Ascending aorta (tissue), 2 donors: ENCODE results near the gene ACADSB. TPM values are rescaled to one million over a fixed set of nuclear protein-coding genes. Genes with fewer than 3 reads are reported as not detected.

Experiments used
- DNase-seq, 2 donors: peaks; one replicate each; pipeline ENCODE4 v3.0.0-alpha.2; 2019; ENCODE audit warnings: low spot score in 2 of 2
- H3K27ac ChIP-seq, 2 donors: fragments of 200-600 bp; sonication (generic); one replicate each; pipeline ENCODE4 v1.5.1; 2016 to 2017; ENCODE audit warnings: mild to moderate bottlenecking in 1 of 2
- H3K27me3 ChIP-seq: fragments of 200-600 bp; sonication (generic); one replicate; pipeline ENCODE4 v1.5.1; 2017
- H3K36me3 ChIP-seq, 2 donors: fragments of 200-600 bp; sonication (generic); one replicate each; pipeline ENCODE4 v1.5.1; 2016
- H3K4me1 ChIP-seq, 2 donors: fragments of 200-600 bp; sonication (generic); one replicate each; pipeline ENCODE4 v1.5.1; 2016 to 2017; ENCODE audit warnings: mild to moderate bottlenecking in 1 of 2
- H3K4me3 ChIP-seq, 2 donors: fragments of 200-600 bp; sonication (generic); one replicate each; pipeline ENCODE4 v1.5.1; 2016 to 2017; ENCODE audit warnings: mild to moderate bottlenecking in 1 of 2
- H3K9me3 ChIP-seq, 2 donors: fragments of 200-600 bp; sonication (generic); one replicate each; pipeline ENCODE4 v1.5.1; 2016
- CTCF ChIP-seq, 3 experiments: fragments of 200-600 bp in 2 of 3; fragments of 450-650 bp in 1 of 3; sonication (generic) in 2 of 3; IDR thresholded peaks; one replicate each; pipeline ENCODE4 v1.5.1; 2016 to 2019; ENCODE audit warnings: antibody characterized with exemption in 3 of 3, mild to moderate bottlenecking in 1 of 3, moderate library complexity in 1 of 3
- intact Hi-C: fragments of 100-400 bp; cut with DNase I; formaldehyde crosslinking; loops from one replicate; pipeline ENCODE4 v1.15.1; 2023
- total RNA-seq: library from RNA; depleted of rRNA; stranded (reverse); fragments of >200 nt; gene quantifications from one replicate; pipeline ENCODE4 v1.1.0, GENCODE V29; 2016

ACADSB gene
- total RNA-seq, 1 donor from 2014 or later: 1.8 TPM

- H3K4me1 ChIP-seq: no peaks in the 10 kb centered on the region
- H3K4me3 ChIP-seq: no peak overlapping the region
- TF ChIP-seq CTCF (IDR thresholded peaks at IDR 0.05): no peak
- peaks cover 9 to 10% of the 10 kb centered on the region in 2 donors for H3K36me3 ChIP-seq
- H3K9me3 ChIP-seq: no peaks in the 10 kb centered on the region
- DNase-seq: no peak
- intact Hi-C loops: no loop called here
- H3K27me3 ChIP-seq: no peaks in the 10 kb centered on the region
- no peak overlapping the region for H3K27ac ChIP-seq
These were observed 49.2 kb downstream of the ACADSB start for GRCh38 chr10:123057968-123058367.

- no peaks in the 10 kb centered on the region for H3K4me1 ChIP-seq
- no peak overlapping the region for H3K27ac ChIP-seq
- DNase-seq: no peak
- intact Hi-C loops: no loop called here
- no peak overlapping the region for H3K4me3 ChIP-seq
- no peaks in the 10 kb centered on the region for H3K9me3 ChIP-seq
- H3K27me3 ChIP-seq: no peaks in the 10 kb centered on the region
- no peaks in the 10 kb centered on the region for H3K36me3 ChIP-seq
- TF ChIP-seq CTCF (IDR thresholded peaks at IDR 0.05): no peak
These were observed 53.1 kb downstream of the ACADSB start for GRCh38 chr10:123061865-123062264.

- Histone ChIP-seq H3K4me1 (no peaks in the 10 kb centered on the region), H3K27me3 (no peaks in the 10 kb centered on the region), H3K27ac (no peak overlapping the region), H3K4me3 (no peak overlapping the region), H3K36me3 (no peaks in the 10 kb centered on the region), H3K9me3 (no peaks in the 10 kb centered on the region)
- intact Hi-C loops: no loop called here
- no peak for TF ChIP-seq CTCF (IDR thresholded peaks at IDR 0.05)
- no peak for DNase-seq
These were observed 53.9 kb downstream of the ACADSB start for GRCh38 chr10:123062726-123063125.

DNA sequence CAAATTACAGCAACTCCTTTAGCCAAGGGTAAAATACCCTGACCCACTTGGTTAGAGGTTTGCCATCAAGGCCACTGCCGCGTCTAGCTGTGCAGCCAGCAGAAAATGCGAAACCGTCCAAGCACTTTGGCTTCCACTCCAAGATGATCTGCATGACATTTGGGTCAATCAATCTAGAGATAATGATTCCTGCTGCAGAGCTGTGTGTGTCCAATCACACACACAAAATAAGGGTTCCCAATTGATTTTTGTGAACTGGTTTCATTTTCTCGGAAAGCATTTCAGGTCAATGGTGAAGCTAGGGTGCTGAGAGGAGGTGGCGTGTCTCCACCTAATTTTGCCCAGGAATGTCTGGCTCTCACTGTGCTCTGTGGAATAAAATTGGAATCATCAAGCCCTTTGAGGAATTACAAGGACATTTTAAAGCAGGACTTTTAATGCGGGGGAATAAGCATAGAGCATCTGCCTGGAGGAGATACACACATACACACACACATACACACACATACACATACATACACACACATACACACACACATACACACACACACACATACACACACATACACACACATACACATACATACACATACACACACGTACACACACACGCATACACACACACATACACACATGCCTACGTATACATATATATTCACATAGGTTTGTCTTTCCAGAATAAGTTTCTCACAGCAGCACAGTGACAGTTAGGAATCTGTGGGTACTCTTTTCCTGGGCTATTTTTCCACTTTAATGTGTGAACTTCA lies 59.5 kb downstream of the ACADSB start:
- Histone ChIP-seq H3K9me3 (no peaks in the 10 kb centered on the region), H3K27me3 (no peaks in the 10 kb centered on the region), H3K4me3 (no peak overlapping the region), H3K27ac (no peak overlapping the region), H3K4me1 (no peaks in the 10 kb centered on the region), H3K36me3 (no peaks in the 10 kb centered on the region)
- DNase-seq: no peak
- intact Hi-C loops: no loop called here
- no peak for TF ChIP-seq CTCF (IDR thresholded peaks at IDR 0.05)

- Histone ChIP-seq H3K36me3 (no peaks in the 10 kb centered on the region), H3K27me3 (no peaks in the 10 kb centered on the region), H3K4me1 (no peaks in the 10 kb centered on the region), H3K4me3 (no peak overlapping the region), H3K27ac (no peak overlapping the region), H3K9me3 (no peaks in the 10 kb centered on the region)
- no peak for TF ChIP-seq CTCF (IDR thresholded peaks at IDR 0.05)
- DNase-seq: no peak
- intact Hi-C loops: no loop called here
These were observed 60.6 kb downstream of the ACADSB start for GRCh38 chr10:123069246-123069986.
